DND-41 (cell line): ENCODE measurements around the gene EID3.

Experiments
- ATAC-seq: fragments of 200-7000 bp; cut with Tn5 transposase; 3 replicates; pipeline ENCODE4 v1.9.1; 2021; ENCODE audit warnings: low read depth; ENCODE audit not compliant: insufficient read depth
- DNase-seq: peaks from one replicate; pipeline ENCODE4 v3.0.0-alpha.2; 2020
- H2AFZ ChIP-seq: 2 replicates; pipeline ENCODE4 v1.6.0; 2012; ENCODE audit warnings: low read depth, low read length
- H3K27ac ChIP-seq: 2 replicates; pipeline ENCODE4 v1.5.1; 2012; ENCODE audit warnings: low read length, inconsistent platforms
- H3K27me3 ChIP-seq: fragments of 200-600 bp; sonication (generic); 2 replicates; pipeline ENCODE4 v1.6.0; 2012; ENCODE audit warnings: low read length, mild to moderate bottlenecking, inconsistent platforms; ENCODE audit not compliant: insufficient read depth, poor library complexity
- H3K36me3 ChIP-seq: 2 replicates; pipeline ENCODE4 v1.5.1; 2012; ENCODE audit warnings: low read length, inconsistent platforms; ENCODE audit not compliant: insufficient read depth
- H3K4me1 ChIP-seq: 2 replicates; pipeline ENCODE4 v1.5.1; 2012; ENCODE audit warnings: mild to moderate bottlenecking, low read length; ENCODE audit not compliant: insufficient read depth
- H3K4me2 ChIP-seq: 2 replicates; pipeline ENCODE4 v1.6.0; 2012; ENCODE audit warnings: mild to moderate bottlenecking, moderate library complexity, low read length, inconsistent platforms; ENCODE audit not compliant: insufficient read depth
- H3K4me3 ChIP-seq, 2 experiments: fragments of 200-600 bp in 1 of 2; shearing (Covaris generic) in 1 of 2; 2 replicates each; pipeline ENCODE4 v1.5.1; 2012 to 2016; ENCODE audit warnings: inconsistent platforms in 2 of 2, low read length in 2 of 2, mild to moderate bottlenecking in 2 of 2, low read depth in 1 of 2, moderate library complexity in 1 of 2
- H3K79me2 ChIP-seq: 2 replicates; pipeline ENCODE4 v1.6.0; 2012; ENCODE audit warnings: low read length, inconsistent platforms; ENCODE audit not compliant: insufficient read depth
- H3K9ac ChIP-seq: 2 replicates; pipeline ENCODE4 v1.6.0; 2012; ENCODE audit warnings: low read depth, mild to moderate bottlenecking, inconsistent platforms, low read length, moderate library complexity
- H3K9me3 ChIP-seq: 2 replicates; pipeline ENCODE4 v1.5.1; 2012; ENCODE audit warnings: low read length, moderate library complexity, mild to moderate bottlenecking, inconsistent platforms; ENCODE audit not compliant: insufficient read depth, severe bottlenecking
- H4K20me1 ChIP-seq: 2 replicates; pipeline ENCODE4 v1.6.0; 2012; ENCODE audit warnings: low read length; ENCODE audit not compliant: insufficient read depth
- EZH2 ChIP-seq: IDR thresholded peaks from 3 replicates; pipeline ENCODE4 v1.6.1; 2012; ENCODE audit warnings: borderline replicate concordance, low read depth, mild to moderate bottlenecking, moderate library complexity, low read length, inconsistent platforms; ENCODE audit not compliant: severe bottlenecking
- TF ChIP-seq, protein P1 (sequence below): IDR thresholded peaks from 2 replicates; pipeline ENCODE4 v1.5.1; 2012; ENCODE audit warnings: borderline replicate concordance, low read length, moderate library complexity, mild to moderate bottlenecking; ENCODE audit not compliant: poor library complexity, severe bottlenecking; ENCODE audit errors: extremely low read depth

The EID3 gene

GRCh38 chr12:104315326-104316224, 12.0 kb downstream of the EID3 start:
- Histone ChIP-seq H4K20me1 (no peaks in the 10 kb centered on the region), H3K79me2 (peaks cover 15% of the 10 kb centered on the region; the same call in 1 of the 2 replicates), H3K9ac (no peak overlapping the region), H3K36me3 (peaks cover 93% of the 10 kb centered on the region), H3K27me3 (no peaks in the 10 kb centered on the region), H3K27ac (no peak overlapping the region), H3K4me2 (no peak overlapping the region), H2AFZ (no peak overlapping the region), H3K4me1 (no peaks in the 10 kb centered on the region), H3K9me3 (no peaks in the 10 kb centered on the region), H3K4me3 (no peak overlapping the region)
- TF ChIP-seq, protein P1, sequence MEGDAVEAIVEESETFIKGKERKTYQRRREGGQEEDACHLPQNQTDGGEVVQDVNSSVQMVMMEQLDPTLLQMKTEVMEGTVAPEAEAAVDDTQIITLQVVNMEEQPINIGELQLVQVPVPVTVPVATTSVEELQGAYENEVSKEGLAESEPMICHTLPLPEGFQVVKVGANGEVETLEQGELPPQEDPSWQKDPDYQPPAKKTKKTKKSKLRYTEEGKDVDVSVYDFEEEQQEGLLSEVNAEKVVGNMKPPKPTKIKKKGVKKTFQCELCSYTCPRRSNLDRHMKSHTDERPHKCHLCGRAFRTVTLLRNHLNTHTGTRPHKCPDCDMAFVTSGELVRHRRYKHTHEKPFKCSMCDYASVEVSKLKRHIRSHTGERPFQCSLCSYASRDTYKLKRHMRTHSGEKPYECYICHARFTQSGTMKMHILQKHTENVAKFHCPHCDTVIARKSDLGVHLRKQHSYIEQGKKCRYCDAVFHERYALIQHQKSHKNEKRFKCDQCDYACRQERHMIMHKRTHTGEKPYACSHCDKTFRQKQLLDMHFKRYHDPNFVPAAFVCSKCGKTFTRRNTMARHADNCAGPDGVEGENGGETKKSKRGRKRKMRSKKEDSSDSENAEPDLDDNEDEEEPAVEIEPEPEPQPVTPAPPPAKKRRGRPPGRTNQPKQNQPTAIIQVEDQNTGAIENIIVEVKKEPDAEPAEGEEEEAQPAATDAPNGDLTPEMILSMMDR, result no peak
- TF ChIP-seq EZH2, result no peak
- ATAC-seq, result no peak
- DNase-seq, result no peak

DNA sequence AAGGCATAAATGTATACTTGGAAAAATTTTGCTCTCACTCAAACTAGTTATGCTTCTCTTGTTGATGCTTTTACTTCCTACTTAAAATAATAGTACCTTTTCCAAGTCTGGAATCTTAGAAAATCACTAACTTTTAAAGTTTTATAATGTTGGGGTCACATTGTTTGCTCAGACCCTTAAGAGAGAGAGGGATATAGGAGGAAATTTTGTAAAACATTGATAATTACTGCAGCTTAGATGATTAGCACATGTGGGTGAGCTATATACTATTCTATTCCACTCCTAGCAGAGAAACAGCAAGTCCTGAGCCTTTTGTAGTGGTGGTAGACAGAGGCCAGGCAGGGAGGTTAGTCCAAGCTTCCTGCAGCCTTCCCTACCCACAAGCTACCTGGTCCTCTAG, 13.4 kb downstream of the EID3 start:
- Histone ChIP-seq H3K79me2 (peaks cover 7% of the 10 kb centered on the region; the same call in 1 of the 2 replicates), H3K4me1 (no peaks in the 10 kb centered on the region), H3K4me2 (no peak overlapping the region), H3K27me3 (no peaks in the 10 kb centered on the region), H3K27ac (no peak overlapping the region), H3K4me3 (no peak overlapping the region), H4K20me1 (no peaks in the 10 kb centered on the region), H3K9me3 (no peaks in the 10 kb centered on the region), H3K36me3 (peaks cover 95% of the 10 kb centered on the region), H2AFZ (no peak overlapping the region), H3K9ac (no peak overlapping the region)
- DNase-seq, result no peak
- ATAC-seq, result no peak
- TF ChIP-seq, protein P1, result no peak
- no peak for TF ChIP-seq EZH2

DNA sequence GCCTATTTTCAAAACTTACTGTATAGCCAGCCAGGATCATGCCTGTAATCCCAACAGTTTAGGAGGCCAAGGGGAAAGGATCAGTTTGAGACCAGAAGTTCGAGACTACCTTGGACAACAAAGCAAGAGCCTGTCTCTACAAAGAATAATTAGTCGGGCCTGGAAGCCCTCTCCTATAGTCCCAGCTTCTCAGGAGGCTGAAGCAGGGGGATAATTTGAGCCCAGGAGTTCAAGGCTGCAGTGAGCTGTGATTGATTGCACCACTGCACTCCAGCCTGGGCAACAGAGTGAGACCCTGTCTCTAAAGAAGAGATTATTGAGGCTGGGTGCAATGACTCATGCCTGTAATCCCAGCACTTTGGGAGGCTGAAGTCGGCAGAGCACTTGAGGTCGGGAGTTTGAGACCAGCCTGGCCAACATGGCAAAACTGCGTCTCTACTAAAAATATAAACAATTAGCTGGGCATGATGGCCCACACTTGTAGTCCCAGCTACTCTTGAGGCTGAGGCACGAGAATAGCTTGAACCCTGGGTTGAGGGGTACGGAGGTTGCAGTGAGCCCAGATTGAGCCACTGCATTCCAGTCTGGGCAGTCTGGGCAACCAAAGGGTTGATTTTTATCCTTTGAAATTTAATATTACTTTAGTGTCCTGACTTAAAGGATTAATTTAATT, 14.1 kb downstream of the EID3 start:
- Histone ChIP-seq H3K9ac (no peak overlapping the region), H3K4me3 (no peak overlapping the region), H3K79me2 (peaks cover 2% of the 10 kb centered on the region; the same call in 1 of the 2 replicates), H3K9me3 (no peaks in the 10 kb centered on the region), H3K4me2 (no peak overlapping the region), H3K27me3 (no peaks in the 10 kb centered on the region), H3K36me3 (peaks cover 95% of the 10 kb centered on the region), H2AFZ (no peak overlapping the region), H3K4me1 (no peaks in the 10 kb centered on the region), H4K20me1 (no peaks in the 10 kb centered on the region), H3K27ac (no peak overlapping the region)
- no peak for ATAC-seq
- TF ChIP-seq, protein P1, result no peak
- TF ChIP-seq EZH2, result no peak
- DNase-seq, result no peak
